WERI-Rb-1 (cell line): Measurements from ENCODE around the gene CDC42EP4.
"Not testable (repeated sequence)": the region's sequence is repeated elsewhere in the genome, so short reads cannot be mapped to it uniquely, and the experiment has no call there.

ENCODE experiments used
- DNase-seq: peaks from one replicate; pipeline ENCODE4 v3.0.0-alpha.2; 2020
- H3K27ac ChIP-seq: fragments of 250-450 bp; sonication (Bioruptor Pico); 2 replicates; pipeline ENCODE4 v1.5.1; 2020; ENCODE audit warnings: mild to moderate bottlenecking, moderate library complexity
- H3K27me3 ChIP-seq: fragments of 250-450 bp; sonication (Bioruptor Pico); 2 replicates; pipeline ENCODE4 v1.5.1; 2021; ENCODE audit warnings: mild to moderate bottlenecking, low read depth, moderate library complexity; ENCODE audit not compliant: insufficient read depth, severe bottlenecking
- H3K36me3 ChIP-seq: fragments of 250-450 bp; sonication (Bioruptor Pico); 2 replicates; pipeline ENCODE4 v1.5.1; 2020; ENCODE audit warnings: mild to moderate bottlenecking, moderate library complexity
- H3K4me3 ChIP-seq: 2 replicates; pipeline ENCODE4 v1.5.1; 2011; ENCODE audit warnings: low read depth, mild to moderate bottlenecking, control low read depth, low read length
- H3K9me3 ChIP-seq: fragments of 250-450 bp; sonication (Bioruptor Pico); 2 replicates; pipeline ENCODE4 v1.5.1; 2021; ENCODE audit warnings: mild to moderate bottlenecking, moderate library complexity; ENCODE audit not compliant: severe bottlenecking
- TF ChIP-seq, protein P1 (sequence below): IDR thresholded peaks from 2 replicates; pipeline ENCODE4 v1.5.1; 2011; ENCODE audit warnings: low read depth, mild to moderate bottlenecking, control low read depth, inconsistent platforms, low read length

Gene CDC42EP4

GRCh38 chr17:73317513-73318426, 6.0 kb upstream of the CDC42EP4 start:
- no peak overlapping the region for H3K27ac ChIP-seq
- TF ChIP-seq, protein P1, sequence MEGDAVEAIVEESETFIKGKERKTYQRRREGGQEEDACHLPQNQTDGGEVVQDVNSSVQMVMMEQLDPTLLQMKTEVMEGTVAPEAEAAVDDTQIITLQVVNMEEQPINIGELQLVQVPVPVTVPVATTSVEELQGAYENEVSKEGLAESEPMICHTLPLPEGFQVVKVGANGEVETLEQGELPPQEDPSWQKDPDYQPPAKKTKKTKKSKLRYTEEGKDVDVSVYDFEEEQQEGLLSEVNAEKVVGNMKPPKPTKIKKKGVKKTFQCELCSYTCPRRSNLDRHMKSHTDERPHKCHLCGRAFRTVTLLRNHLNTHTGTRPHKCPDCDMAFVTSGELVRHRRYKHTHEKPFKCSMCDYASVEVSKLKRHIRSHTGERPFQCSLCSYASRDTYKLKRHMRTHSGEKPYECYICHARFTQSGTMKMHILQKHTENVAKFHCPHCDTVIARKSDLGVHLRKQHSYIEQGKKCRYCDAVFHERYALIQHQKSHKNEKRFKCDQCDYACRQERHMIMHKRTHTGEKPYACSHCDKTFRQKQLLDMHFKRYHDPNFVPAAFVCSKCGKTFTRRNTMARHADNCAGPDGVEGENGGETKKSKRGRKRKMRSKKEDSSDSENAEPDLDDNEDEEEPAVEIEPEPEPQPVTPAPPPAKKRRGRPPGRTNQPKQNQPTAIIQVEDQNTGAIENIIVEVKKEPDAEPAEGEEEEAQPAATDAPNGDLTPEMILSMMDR: no peak
- no peak overlapping the region for H3K4me3 ChIP-seq

GRCh38 chr17:73316919-73317505, 5.2 kb upstream of the CDC42EP4 start:
- H3K9me3 ChIP-seq: no peaks in the 10 kb centered on the region
- no peak overlapping the region for H3K4me3 ChIP-seq
- H3K27me3 ChIP-seq: no peaks in the 10 kb centered on the region
- DNase-seq: no peak
- H3K36me3 ChIP-seq: no peaks in the 10 kb centered on the region
- H3K27ac ChIP-seq: no peak overlapping the region
- TF ChIP-seq, protein P1: no peak

More at GRCh38 chr17:73317513-73318426, 6.0 kb upstream of the CDC42EP4 start:
- DNase-seq: no peak
- Histone ChIP-seq H3K9me3 (no peaks in the 10 kb centered on the region), H3K36me3 (no peaks in the 10 kb centered on the region), H3K27me3 (no peaks in the 10 kb centered on the region)

- H3K27ac ChIP-seq: no peak overlapping the region; the same call in 1 of the 2 replicates
- TF ChIP-seq, protein P1: no peak
- H3K27me3 ChIP-seq: no peaks in the 10 kb centered on the region
- no peak for DNase-seq
- H3K36me3 ChIP-seq: peaks cover 6% of the 10 kb centered on the region; the same call in 1 of the 2 replicates
- no peak overlapping the region for H3K4me3 ChIP-seq
- H3K9me3 ChIP-seq: no peaks in the 10 kb centered on the region
These were observed 3.7 kb upstream of the CDC42EP4 start for GRCh38 chr17:73315471-73315870.

DNA sequence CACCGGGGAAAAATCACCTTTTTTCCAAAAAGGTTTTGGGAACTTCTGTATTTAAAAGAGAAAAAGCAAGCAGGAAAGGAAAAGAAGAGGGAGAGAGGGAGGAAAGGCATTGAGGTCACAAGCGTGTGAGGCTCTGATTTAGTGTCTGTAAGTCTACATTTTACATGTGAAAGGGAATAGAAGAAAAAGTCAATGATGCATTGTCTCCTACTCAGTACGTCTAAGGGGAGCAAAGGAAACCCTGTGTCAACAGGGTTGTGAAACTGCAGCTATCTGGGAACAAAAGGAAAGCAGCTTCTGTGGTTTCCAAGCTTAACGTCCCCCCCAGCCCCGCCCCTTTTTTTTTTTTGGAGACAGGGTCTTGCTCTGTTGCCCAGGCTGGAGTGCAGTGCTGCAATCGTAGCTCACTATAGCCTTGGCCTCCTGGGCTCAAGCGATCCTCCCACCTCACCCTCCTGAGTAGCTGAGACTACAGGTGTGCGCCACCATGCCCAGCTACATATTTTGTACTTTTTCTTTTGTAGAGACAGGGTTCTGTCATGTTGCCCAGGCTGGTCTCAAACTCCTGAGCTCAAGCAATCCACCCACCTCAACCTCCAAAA, 1.8 kb upstream of the CDC42EP4 start:
- Histone ChIP-seq H3K27ac (no peak overlapping the region), H3K4me3 (no peak overlapping the region), H3K36me3 (peaks cover 11% of the 10 kb centered on the region), H3K27me3 (no peaks in the 10 kb centered on the region), H3K9me3 (no peaks in the 10 kb centered on the region)
- no peak for DNase-seq
- TF ChIP-seq, protein P1: no peak

- DNase-seq, H3K9me3 ChIP-seq, H3K4me3 ChIP-seq, H3K27me3 ChIP-seq: not testable (repeated sequence)
- Histone ChIP-seq H3K27ac (peak overlapping the region; percentile 93; the same call in 1 of the 2 replicates), H3K36me3 (peaks cover 16% of the 10 kb centered on the region)
These were observed 1.1 kb upstream of the CDC42EP4 start for GRCh38 chr17:73312887-73313286.

DNA sequence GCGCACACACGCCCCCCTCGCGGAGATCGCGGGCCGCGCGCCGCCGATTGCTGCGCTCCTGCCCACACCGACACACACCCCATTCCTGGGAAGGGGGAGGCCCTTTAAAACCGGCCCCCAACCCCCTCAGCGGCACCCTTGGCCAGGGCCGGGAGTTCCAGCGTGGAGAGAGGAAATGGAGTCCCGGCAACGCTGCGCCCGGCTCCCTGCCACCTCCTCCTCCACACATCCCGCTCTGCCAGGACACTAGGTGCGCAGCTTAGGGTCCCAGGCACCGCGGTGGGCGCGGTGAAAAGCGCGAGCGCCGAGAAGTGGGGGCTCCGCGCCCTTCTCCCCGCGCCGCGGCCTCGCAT, 397 bp downstream of the CDC42EP4 start:
- no peaks in the 10 kb centered on the region for H3K27me3 ChIP-seq
- H3K27ac ChIP-seq: peak overlapping the region; percentile 93
- DNase-seq: no peak
- H3K36me3 ChIP-seq: peaks cover 23% of the 10 kb centered on the region
- no peaks in the 10 kb centered on the region for H3K9me3 ChIP-seq
- H3K4me3 ChIP-seq: peak overlapping the region; percentile 98
- TF ChIP-seq, protein P1: no peak
